ENCODE results near the gene KRTAP4-7.
"Not testable (repeated sequence)": the region's sequence is repeated elsewhere in the genome, so short reads cannot be mapped to it uniquely, and the experiment has no call there.

Gene KRTAP4-7

DNA sequence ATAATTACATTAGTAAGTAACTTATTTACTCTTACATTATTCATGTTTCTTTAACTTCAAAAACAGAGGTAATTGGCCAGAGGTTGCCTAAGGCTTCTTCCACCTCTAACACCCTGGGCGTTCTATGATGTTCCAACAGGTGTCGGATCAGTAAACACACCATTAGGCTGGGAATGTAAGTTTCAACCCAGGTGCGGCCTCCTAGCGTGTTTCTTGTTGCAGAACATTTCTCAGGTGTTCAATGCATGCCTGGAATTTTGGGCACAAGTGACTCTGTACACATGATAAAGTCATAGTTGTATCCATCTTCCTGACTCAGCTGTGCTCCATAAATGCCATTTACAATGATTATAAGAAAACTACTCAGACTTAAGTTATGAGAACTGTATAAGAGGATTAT lies 29.9 kb upstream of the KRTAP4-7 start:
- DNase-seq (ENCODE audit: low spot score): no peak
- TF ChIP-seq, protein P1, sequence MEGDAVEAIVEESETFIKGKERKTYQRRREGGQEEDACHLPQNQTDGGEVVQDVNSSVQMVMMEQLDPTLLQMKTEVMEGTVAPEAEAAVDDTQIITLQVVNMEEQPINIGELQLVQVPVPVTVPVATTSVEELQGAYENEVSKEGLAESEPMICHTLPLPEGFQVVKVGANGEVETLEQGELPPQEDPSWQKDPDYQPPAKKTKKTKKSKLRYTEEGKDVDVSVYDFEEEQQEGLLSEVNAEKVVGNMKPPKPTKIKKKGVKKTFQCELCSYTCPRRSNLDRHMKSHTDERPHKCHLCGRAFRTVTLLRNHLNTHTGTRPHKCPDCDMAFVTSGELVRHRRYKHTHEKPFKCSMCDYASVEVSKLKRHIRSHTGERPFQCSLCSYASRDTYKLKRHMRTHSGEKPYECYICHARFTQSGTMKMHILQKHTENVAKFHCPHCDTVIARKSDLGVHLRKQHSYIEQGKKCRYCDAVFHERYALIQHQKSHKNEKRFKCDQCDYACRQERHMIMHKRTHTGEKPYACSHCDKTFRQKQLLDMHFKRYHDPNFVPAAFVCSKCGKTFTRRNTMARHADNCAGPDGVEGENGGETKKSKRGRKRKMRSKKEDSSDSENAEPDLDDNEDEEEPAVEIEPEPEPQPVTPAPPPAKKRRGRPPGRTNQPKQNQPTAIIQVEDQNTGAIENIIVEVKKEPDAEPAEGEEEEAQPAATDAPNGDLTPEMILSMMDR (IDR thresholded peaks at IDR 0.05; ENCODE audit: extremely low read depth, missing control alignments): no peak

DNA sequence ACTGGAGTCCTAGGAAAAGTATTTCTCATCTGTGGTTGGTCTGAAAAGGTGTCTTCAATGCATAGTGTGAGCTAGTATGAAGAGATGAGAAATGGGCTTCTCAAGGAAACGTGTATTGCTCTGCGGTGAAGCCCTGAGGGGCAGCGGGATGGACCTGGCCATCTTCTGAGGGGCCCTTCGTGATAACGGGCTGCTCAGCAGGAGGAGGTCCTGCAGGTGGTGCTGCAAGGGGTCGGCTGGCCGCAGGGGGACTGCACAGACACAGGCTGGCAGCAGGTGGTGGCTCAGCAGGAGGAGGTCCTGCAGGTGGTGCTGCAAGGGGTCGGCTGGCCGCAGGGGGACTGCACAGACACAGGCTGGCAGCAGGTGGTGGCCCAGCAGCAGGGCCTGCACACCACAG lies 29.4 kb upstream of the KRTAP4-7 start:
- DNase-seq (ENCODE audit: low spot score): not testable (repeated sequence)

DNA sequence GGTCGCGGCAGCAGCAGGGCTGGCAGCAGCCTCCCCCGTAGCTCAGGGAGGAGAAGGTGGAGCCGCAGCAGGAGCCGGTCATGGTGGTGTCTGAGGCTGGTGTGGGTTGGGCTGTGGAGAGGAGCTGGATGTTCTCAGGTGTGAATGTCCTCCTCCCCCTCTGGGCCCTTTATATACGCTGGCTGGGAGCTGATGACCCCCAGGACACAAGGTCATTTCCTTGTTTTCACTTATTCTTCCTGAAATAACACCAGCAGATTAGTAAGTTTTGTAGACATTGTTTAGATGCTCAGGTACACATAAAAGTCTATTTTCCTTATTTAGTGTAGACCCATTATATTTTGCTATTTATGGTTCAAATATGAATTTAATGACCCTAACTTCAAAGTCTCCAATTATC lies 28.8 kb upstream of the KRTAP4-7 start, which contains the start of gene KRTAP2-2:
Gene KRTAP2-2, minus strand, starts transcription at position 101 of the 400 bp plus-strand sequence. Its CDS starts 19 bp downstream, at position 82.
- DNase-seq (ENCODE audit: low spot score): not testable (repeated sequence)

DNA sequence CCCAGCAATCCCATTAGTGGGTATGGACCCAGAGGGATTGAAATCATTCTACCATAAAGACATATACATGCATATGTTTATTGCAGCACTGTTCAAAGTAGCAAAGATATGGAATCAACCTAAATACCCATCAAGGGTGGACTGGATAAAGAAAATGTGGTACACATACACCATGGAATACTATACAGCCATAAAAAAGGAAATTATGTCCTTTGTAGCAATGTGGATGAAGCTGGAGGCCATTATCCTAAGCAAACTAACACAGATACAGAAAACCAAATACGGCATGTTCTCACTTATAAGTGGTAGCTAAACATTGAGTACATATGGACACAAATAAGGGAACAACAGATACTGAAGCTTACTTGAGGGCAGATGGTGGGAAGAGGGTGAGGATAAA lies 26.4 kb upstream of the KRTAP4-7 start:
- no peak for DNase-seq (ENCODE audit: low spot score)

DNA sequence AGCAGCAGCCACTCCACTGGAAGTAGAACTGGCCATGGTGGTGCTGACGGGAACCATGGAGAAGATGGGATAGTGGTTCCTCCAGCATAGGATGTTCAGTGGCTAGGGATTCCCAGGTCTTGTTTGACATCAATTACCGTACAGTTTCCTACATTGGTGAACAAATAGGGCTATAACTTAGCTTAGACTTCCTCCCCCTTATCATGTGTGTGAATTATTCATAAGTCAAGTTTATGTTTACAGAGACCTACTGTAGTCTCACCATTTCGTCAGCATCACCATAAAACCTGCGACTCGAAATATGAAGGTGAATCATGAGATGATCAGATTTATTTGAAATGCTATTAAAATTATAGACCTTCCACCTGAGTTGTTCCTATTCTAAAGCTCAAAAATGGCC lies 25.2 kb upstream of the KRTAP4-7 start:
- TF ChIP-seq, protein P1 (IDR thresholded peaks at IDR 0.05; ENCODE audit: extremely low read depth, missing control alignments): no peak
- no peak for DNase-seq (ENCODE audit: low spot score)

More for the DNA sequence above, 26.4 kb upstream of the KRTAP4-7 start:
- TF ChIP-seq, protein P1 (IDR thresholded peaks at IDR 0.05; ENCODE audit: extremely low read depth, missing control alignments): no peak

DNA sequence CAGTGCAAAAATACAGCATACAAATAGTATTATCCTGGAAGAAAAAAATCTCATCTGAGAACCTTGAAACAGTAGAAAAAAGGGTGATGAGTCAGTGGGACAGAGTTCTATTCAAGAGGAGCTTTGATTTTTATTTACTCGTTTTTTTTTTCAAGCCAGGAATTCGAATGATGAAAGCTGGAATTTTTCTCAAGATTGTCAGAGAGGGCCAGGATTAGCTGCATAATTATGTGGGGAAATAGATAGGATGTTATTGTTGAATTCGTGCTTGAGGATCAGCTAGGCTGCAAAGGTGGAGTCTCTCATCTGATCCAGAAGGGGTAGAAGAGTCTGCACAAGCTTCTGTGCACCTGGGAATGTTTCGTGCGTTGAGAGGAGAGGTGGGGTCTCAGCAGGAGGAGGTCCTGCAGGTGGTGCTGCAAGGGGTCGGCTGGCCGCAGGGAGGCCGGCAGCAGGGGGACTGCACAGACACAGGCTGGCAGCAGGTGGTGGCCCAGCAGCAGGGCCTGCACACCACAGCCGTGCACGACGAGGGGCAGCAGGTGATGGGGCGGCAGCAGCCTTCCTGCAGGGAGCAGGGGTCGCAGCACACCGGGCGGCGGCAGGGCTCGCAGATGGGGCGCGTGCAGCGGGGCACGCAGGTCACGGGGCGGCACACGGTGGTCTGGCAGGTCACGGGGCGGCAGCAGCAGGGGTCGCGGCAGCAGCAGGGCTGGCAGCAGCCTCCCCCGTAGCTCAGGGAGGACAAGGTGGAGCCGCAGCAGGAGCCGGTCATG lies 24.5 kb upstream of the KRTAP4-7 start:
- DNase-seq (ENCODE audit: low spot score): not testable (repeated sequence)

DNA sequence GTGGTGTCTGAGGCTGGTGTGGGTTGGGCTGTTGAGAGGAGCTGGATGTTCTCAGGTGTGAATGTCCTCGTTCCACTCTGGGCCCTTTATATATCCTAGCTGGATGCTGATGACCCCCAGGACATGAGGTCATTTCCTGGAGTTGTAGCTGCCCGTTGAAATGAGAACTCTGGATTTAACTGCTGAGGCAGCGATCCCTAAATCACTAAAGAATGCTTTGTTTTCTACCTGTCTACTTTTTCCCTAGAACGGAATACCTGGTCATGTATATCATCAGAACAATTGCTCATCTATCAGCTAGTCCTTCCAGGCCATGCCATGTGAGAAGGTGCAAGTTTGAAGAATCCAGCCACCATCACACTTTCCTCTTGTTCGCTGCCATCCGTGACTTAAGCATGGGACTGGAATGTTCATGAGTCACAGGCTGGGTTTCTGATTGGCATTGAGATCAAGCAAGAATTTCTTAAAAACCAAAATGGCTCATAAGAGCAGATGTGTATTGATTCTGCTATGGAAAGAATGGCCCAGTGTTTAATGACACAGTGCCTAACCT lies 23.8 kb upstream of the KRTAP4-7 start, which contains the start of gene KRTAP2-3:
Gene KRTAP2-3, minus strand, starts transcription at position 63 of the 553 bp plus-strand sequence. CDS start 64 bp downstream, outside the sequence.
- DNase-seq (ENCODE audit: low spot score): no peak
- TF ChIP-seq, protein P1 (IDR thresholded peaks at IDR 0.05; ENCODE audit: extremely low read depth, missing control alignments): no peak

DNA sequence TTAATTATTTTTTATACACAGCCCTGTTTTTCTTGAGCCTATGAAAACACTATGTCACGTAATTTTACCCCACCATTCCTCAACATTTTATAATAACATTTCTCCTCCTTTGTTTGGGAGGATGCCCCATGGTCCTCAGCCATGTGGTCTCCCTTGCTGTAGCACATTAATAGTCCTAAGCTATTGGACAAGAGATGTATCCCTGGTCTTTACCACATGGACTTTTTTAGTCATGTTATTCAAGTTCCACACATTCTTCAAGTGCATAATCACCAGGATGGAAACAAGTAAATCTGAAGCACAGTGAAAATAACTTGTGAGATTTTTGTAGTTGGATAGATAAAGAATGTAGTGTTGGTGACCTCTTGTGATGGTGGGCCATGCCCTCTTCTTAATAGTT lies 22.0 kb upstream of the KRTAP4-7 start:
- no peak for DNase-seq (ENCODE audit: low spot score)
- TF ChIP-seq, protein P1 (IDR thresholded peaks at IDR 0.05; ENCODE audit: extremely low read depth, missing control alignments): no peak

DNA sequence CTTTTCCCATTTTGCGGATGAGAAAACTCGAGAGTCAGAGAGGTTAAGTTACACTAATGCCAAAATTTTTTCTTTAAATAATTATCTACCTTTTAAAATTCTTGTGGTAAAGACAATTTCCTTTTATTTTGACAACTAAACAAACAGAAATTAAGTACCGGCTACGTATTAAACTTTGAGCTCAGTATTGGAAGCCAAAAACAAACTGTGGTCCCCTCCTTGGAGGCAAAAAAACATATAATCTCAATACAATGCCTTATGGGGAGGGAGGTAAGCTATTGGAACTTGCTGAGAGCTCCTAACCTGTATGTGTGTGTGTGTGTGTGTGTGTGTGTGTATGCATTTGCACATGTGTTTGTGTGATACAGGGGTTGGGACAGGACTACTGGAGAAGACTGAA lies 20.5 kb upstream of the KRTAP4-7 start:
- TF ChIP-seq, protein P1 (IDR thresholded peaks at IDR 0.05; ENCODE audit: extremely low read depth, missing control alignments): no peak
- no peak for DNase-seq (ENCODE audit: low spot score)
